SH-SY5Y (cell line): ENCODE results near the gene ABHD17C.

ENCODE experiments used
- GATA2 ChIP-seq: IDR thresholded peaks from 2 replicates; pipeline ENCODE4 v1.6.1; 2011; ENCODE audit warnings: mild to moderate bottlenecking, low read depth, low read length
- GATA3 ChIP-seq: IDR thresholded peaks from 2 replicates; pipeline ENCODE4 v1.6.1; 2011; ENCODE audit warnings: low read depth, mild to moderate bottlenecking, low read length, moderate library complexity

The ABHD17C gene

DNA sequence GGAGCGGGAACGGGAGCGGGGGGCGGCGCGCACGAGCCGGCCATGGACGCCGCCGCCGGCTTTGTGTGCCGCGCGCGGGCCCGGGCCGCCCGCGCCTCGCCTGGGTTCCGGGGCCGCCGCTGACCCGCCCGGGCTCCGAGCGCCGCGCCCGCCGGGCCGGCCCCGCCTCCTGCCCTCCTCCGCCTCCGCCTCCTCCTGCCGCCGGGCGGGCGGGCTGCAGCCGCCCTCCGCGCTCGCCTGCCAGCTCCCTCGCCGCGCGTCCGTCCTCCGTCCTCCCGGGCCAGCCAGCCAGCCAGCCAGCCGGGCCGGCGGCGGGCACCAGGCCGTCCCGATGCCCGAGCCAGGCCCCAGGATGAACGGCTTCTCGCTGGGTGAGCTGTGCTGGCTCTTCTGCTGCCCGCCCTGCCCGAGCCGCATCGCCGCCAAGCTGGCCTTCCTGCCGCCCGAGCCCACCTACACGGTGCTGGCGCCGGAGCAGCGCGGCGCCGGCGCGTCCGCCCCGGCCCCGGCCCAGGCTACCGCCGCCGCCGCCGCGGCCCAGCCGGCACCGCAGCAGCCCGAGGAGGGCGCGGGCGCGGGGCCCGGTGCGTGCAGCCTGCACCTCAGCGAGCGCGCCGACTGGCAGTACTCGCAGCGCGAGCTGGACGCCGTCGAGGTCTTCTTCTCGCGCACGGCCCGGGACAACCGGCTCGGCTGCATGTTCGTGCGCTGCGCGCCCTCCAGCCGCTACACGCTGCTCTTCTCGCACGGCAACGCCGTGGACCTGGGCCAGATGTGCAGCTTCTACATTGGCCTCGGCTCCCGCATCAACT lies at the start of gene ABHD17C:
ABHD17C (plus strand) TSS at position 212 of the 812 bp plus-strand sequence; CDS start at position 332, 120 bp downstream.
- TF ChIP-seq GATA3, result no peak
- no peak for TF ChIP-seq GATA2

DNA sequence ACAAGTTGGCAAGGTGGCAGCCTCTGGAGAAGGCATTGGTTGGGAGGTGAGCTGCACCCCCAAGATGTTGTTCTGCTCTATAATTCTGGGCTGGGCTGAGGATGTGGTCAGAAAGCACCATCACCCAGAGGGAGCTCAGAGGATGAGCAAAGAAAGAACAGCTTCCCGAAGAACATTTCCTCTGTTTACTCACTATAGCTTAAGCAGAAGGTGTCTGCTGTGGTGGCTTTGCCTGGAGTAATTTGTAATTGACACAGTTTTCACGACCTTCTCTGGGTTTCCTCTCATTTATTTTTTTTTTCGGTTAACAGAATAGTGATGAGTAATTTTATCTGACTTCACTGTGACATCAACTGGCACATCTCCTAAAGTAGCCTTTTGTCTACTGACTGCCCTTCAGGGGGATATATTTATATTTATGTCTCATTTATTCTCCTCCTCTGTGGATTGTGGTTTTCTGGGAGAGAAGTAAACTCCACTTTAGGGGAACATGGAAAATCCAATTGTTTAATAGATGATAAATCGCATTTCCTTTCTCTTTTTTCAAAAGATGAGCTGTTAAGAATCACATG lies 49.5 kb upstream of the ABHD17C start:
- TF ChIP-seq GATA3 (no peak), GATA2 (no peak)

- TF ChIP-seq GATA3 (no peak), GATA2 (no peak)
Observed at GRCh38 chr15:80654299-80654698, 40.8 kb upstream of the ABHD17C start.

GRCh38 chr15:80659375-80659774 lies 35.7 kb upstream of the ABHD17C start:
- TF ChIP-seq GATA3 (no peak), GATA2 (no peak)

DNA sequence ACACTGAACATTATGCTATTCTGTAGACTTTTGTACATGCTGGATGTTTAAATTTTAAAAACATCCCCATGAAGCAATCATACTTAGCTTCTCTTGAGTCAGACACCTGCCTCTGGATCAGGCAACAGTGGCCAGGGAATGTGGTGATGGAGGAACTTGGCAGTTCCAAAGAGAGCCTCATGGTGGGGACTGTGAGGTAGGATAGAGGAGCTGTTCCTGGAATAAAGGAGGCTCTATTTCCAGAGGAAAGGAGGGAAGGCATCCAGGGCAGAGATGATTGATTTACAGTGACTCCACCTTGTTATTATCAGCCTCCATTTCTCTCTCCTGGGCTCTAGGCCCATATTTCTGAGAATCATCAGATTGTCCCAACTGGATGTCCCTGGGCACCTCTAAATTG lies 35.0 kb upstream of the ABHD17C start:
- TF ChIP-seq GATA3 (no peak), GATA2 (no peak)

DNA sequence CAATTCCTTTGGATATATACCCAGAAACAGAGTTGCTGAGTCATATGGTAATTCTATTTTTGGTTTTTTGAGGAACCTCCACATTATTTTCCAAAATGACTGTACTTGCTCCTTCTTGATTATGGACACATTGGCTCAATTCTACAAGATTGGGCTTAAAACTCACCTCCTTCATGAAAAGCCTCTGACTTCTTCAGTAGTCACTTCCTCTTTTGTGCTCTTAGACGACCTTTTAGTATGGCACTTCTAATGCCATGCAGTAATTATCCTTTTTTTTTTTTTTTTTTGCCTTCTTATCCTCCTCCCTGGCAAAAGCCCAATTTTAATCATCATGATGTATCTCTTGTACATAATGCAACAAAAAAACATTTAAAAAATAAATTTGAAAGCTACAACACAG lies 33.0 kb upstream of the ABHD17C start:
- TF ChIP-seq GATA3, result no peak
- TF ChIP-seq GATA2, result no peak

DNA sequence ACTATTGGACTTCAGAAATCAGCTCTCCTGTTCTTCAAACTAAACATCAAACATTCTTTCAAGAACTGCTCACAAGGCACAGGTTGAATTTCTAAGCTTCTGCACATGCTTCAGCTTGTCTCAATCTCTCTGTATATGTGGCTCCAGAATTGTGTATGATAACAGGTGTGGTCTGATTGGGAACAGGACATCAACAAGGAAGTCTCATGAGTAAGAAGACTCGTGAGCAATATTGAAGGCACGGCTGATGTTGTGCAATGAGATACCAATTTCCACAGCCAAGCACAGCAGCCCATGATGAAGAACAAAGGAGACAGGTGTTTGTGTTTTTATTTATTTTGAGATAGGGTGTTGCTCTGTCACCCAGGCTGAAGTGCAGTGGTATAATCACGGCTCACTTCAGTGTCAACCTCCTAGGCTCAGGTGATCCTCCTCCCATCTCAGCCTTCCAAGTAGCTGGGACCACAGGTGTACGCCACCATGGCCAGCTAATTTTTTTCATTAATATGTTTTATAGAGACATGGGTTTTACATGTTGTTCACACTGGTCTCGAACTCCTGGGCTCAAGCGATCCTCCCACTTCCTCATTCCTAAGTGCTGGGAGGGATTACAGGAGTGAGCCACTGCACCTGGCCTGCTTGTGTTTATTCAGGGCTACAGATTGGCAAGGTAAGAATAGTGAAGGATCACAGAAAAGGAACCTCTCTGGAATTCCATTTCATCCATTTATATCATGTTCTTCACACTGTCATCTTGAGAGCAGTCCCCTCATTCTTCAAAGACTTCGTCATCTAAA lies 32.2 kb upstream of the ABHD17C start:
- TF ChIP-seq GATA2, result no peak
- TF ChIP-seq GATA3, result no peak

GRCh38 chr15:80665151-80665550 lies 30.0 kb upstream of the ABHD17C start:
- TF ChIP-seq GATA3 (no peak), GATA2 (no peak)

DNA sequence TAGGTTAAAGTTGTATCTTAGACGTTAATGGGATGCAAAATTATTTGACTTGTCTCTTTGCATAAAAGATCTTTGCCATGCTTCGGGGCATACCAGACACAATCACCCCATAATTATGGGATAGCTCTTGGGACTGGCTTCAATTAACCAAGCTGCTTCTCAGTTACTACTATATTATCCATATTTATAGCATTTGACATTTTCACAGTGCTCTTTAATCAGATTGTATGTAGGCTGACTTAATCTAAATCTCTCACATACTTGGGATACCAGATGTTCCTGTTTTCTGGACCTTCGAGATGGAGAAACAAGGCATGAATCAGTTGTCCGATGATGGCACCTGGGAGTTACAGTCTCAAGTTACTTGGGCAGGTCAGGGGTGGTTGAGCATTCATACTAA lies 27.2 kb upstream of the ABHD17C start:
- TF ChIP-seq GATA3 (no peak), GATA2 (no peak)

- TF ChIP-seq GATA3 (no peak), GATA2 (no peak)
Observed at GRCh38 chr15:80668546-80669236, 26.4 kb upstream of the ABHD17C start.

- no peak; the same call in 1 of the 2 replicates for TF ChIP-seq GATA2
- TF ChIP-seq GATA3, result no peak; the same call in 1 of the 2 replicates
Observed at GRCh38 chr15:80669663-80670273, 25.3 kb upstream of the ABHD17C start.

DNA sequence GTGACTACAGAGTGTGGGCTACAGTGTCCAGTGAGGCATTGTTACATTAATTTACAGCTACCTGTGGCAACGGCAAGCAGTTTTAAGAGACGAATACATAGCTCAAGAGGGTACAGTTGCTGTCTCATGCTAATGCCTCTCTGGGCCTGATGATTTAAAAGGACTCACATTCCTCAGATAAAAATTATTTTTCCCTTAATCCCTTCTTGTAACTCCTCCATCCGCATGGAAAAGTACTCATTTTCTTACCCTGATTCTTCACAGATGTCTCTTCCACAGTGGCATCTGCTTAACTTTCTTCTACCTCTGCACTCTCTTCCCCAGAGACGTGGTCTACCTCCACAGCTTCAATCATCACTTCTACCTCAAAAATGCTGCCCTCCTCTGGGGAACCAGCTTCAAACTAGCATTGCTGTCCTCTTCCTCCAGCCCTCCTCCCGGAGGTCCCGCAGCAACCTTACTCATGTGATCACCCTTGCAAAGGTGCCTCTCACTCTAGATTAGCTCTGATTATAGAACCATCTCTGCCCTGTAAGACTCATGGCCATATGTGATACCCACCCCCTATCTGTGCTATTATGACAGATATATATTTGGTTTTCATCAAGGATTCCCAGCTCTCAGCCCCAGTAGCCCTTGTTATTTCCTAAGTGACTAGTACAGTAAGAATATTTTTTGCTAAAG lies 21.4 kb upstream of the ABHD17C start:
- no peak for TF ChIP-seq GATA2
- no peak for TF ChIP-seq GATA3

GRCh38 chr15:80674245-80674614 lies 20.9 kb upstream of the ABHD17C start:
- TF ChIP-seq GATA3 (no peak), GATA2 (no peak)
